ENCODE measurements around the gene FCGBP.

DNA sequence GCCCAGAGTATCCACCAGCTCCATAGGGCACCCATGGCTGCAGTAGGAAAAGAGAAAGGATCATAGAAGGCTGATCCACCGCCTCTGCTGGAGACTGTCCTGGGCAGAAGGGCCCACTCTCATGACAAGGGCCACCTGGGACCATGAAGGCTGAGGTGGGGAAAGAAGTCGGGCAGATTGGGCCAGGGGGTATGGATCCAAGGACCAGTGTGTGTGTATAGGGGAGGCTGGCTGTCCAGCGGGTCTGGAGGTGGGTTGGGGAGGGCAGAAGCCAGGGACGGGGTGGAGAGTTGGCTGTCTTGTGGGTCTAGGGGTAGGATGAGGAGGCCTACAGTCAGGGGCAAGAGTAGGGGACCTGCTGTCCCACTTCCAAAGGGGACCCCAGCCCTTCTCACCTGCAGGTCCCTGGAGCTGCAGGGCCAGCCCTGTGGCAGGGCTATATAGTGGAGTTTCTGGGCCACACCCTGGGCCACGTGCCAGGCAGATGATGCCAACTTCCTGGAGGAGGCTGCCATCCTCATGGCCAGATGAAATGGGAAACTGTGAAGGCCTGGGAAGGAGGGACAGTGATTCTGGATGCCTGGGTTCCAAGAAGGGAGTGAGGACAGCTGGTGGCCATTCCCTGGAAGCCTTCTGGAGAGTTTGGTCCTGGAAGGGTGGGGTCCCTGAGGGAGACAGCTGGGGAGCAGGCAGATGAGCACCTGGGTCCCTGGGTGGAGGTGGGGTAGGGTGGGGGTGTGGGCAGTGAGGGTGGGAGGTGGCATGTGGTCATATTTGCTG lies at the start of gene FCGBP:
- TF ChIP-seq, protein P1, sequence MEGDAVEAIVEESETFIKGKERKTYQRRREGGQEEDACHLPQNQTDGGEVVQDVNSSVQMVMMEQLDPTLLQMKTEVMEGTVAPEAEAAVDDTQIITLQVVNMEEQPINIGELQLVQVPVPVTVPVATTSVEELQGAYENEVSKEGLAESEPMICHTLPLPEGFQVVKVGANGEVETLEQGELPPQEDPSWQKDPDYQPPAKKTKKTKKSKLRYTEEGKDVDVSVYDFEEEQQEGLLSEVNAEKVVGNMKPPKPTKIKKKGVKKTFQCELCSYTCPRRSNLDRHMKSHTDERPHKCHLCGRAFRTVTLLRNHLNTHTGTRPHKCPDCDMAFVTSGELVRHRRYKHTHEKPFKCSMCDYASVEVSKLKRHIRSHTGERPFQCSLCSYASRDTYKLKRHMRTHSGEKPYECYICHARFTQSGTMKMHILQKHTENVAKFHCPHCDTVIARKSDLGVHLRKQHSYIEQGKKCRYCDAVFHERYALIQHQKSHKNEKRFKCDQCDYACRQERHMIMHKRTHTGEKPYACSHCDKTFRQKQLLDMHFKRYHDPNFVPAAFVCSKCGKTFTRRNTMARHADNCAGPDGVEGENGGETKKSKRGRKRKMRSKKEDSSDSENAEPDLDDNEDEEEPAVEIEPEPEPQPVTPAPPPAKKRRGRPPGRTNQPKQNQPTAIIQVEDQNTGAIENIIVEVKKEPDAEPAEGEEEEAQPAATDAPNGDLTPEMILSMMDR (optimal IDR thresholded peaks at IDR 0.05 in 1 of 3, IDR thresholded peaks at IDR 0.05 in 1 of 3, conservative IDR thresholded peaks at IDR 0.05 in 1 of 3; ENCODE audit: extremely low read depth in 1 of 3, insufficient read depth in 2 of 3, low read length in 3 of 3), result no peak
- no peak for TF ChIP-seq EZH2 (IDR thresholded peaks at IDR 0.05; ENCODE audit: low read length)

All from keratinocyte (primary cell).